Measurements from ENCODE around the gene MEA1. TPM values are rescaled to one million over a fixed set of nuclear protein-coding genes. Genes with fewer than 3 reads are reported as not detected.

The MEA1 gene
- total and polyA plus RNA-seq, 10 of the 15 experiments (the other 5 are each of a cell fraction or from before 2014, with no cell fraction given): 59.1 to 148 (median 96.4) TPM

DNA sequence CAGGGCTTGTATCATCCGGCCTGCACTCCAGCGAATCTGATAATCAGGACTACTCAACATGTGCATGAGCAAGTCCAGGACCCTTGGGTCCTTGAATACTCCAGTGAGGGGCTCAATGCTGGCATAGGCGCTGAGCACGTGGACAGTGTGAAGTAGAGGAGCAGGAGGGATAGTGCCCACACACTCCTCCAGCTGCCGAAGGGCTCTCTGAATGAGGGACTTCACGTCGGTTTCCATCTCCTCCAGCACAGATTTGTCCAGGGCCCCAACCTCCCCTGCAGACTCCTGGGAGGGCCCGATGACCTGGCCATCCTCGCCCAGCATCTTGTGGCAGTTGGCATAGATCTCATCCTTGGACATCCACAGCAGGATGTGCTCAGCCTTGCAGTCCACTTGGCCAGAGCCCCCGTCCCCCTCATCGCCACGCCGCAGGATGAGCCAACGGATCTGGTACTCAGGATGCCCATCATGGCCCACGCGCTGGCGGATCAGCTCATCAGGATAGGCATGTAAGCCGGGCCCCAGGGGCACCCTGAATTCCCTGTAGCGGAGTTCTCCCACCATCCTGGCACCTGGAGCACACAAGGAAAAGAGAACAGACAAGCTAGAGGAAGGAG, 38.6 kb upstream of the MEA1 start:
- 94% methylated on average over 19 of the region's 19 CpGs for WGBS (ENCODE audit: insufficient coverage, insufficient replicate concordance, low lambda C conversion rate, missing lambda C conversion rate)
- TF ChIP-seq, protein P1, sequence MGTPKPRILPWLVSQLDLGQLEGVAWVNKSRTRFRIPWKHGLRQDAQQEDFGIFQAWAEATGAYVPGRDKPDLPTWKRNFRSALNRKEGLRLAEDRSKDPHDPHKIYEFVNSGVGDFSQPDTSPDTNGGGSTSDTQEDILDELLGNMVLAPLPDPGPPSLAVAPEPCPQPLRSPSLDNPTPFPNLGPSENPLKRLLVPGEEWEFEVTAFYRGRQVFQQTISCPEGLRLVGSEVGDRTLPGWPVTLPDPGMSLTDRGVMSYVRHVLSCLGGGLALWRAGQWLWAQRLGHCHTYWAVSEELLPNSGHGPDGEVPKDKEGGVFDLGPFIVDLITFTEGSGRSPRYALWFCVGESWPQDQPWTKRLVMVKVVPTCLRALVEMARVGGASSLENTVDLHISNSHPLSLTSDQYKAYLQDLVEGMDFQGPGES (IDR thresholded peaks at IDR 0.05): no peak
- TF ChIP-seq SIX5 (IDR thresholded peaks at IDR 0.05; ENCODE audit: low read depth, low read length, severe bottlenecking) (no peak), CREB1 (IDR thresholded peaks at IDR 0.05; ENCODE audit: low read depth) (no peak), SREBF1 (IDR thresholded peaks at IDR 0.05; ENCODE audit: low read length) (no peak), BHLHE40 (IDR thresholded peaks at IDR 0.05; ENCODE audit: borderline replicate concordance in 1 of 2, low read depth in 2 of 2, low read length in 1 of 2) (no peak), SMAD1 (IDR thresholded peaks at IDR 0.05; ENCODE audit: low read depth, partially characterized antibody) (no peak), JUNB (IDR thresholded peaks at IDR 0.05) (no peak), ZNF384 (IDR thresholded peaks at IDR 0.05; ENCODE audit: borderline replicate concordance, low read depth, low read length) (no peak), PAX5 (IDR thresholded peaks at IDR 0.05; ENCODE audit: borderline replicate concordance, low read depth, low read length) (no peak), WRNIP1 (IDR thresholded peaks at IDR 0.05; ENCODE audit: borderline replicate concordance, low read depth, low read length) (no peak), MXI1 (IDR thresholded peaks at IDR 0.05; ENCODE audit: low read depth, low read length) (no peak), TAF1 (IDR thresholded peaks at IDR 0.05; ENCODE audit: borderline replicate concordance, low read depth, low read length) (no peak), ZNF622 (IDR thresholded peaks at IDR 0.05) (no peak), NFXL1 (IDR thresholded peaks at IDR 0.05; ENCODE audit: borderline replicate concordance) (no peak)
- TF ChIP-seq, protein P2, sequence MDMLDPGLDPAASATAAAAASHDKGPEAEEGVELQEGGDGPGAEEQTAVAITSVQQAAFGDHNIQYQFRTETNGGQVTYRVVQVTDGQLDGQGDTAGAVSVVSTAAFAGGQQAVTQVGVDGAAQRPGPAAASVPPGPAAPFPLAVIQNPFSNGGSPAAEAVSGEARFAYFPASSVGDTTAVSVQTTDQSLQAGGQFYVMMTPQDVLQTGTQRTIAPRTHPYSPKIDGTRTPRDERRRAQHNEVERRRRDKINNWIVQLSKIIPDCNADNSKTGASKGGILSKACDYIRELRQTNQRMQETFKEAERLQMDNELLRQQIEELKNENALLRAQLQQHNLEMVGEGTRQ (IDR thresholded peaks at IDR 0.05; ENCODE audit: borderline replicate concordance, low read depth, low read length): no peak
- TF ChIP-seq, protein P3, sequence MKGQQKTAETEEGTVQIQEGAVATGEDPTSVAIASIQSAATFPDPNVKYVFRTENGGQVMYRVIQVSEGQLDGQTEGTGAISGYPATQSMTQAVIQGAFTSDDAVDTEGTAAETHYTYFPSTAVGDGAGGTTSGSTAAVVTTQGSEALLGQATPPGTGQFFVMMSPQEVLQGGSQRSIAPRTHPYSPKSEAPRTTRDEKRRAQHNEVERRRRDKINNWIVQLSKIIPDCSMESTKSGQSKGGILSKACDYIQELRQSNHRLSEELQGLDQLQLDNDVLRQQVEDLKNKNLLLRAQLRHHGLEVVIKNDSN (IDR thresholded peaks at IDR 0.05; ENCODE audit: borderline replicate concordance, extremely low read length, insufficient read depth, low read depth, low read length): no peak
- TF ChIP-seq, protein P4, sequence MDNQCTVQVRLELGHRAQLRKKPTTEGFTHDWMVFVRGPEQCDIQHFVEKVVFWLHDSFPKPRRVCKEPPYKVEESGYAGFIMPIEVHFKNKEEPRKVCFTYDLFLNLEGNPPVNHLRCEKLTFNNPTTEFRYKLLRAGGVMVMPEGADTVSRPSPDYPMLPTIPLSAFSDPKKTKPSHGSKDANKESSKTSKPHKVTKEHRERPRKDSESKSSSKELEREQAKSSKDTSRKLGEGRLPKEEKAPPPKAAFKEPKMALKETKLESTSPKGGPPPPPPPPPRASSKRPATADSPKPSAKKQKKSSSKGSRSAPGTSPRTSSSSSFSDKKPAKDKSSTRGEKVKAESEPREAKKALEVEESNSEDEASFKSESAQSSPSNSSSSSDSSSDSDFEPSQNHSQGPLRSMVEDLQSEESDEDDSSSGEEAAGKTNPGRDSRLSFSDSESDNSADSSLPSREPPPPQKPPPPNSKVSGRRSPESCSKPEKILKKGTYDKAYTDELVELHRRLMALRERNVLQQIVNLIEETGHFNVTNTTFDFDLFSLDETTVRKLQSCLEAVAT (IDR thresholded peaks at IDR 0.05): no peak
- no peaks in the 10 kb centered on the region for H4K20me1 ChIP-seq (ENCODE audit: control insufficient read depth, insufficient read depth)
- peak overlapping the region; percentile 93 for H3K4me2 ChIP-seq (ENCODE audit: control insufficient read depth, insufficient read depth)
- CTCF ChIA-PET: no interaction called here
- in situ Hi-C loops (cut with MboI): no loop called here
- POLR2A ChIA-PET: no interaction called here
- H3K9ac ChIP-seq (ENCODE audit: control insufficient read depth, insufficient read depth, low read length): peak overlapping the region; percentile 98; the same call in 1 of the 2 replicates
- ATAC-seq (no peak), FAIRE-seq (no peak), DNase-seq (ENCODE audit: low read depth, low spot score) (no peak)
- peaks cover 14% of the 10 kb centered on the region for H3K4me1 ChIP-seq (ENCODE audit: control insufficient read depth, insufficient read depth, low read length)
- H3K36me3 ChIP-seq (ENCODE audit: control insufficient read depth in 2 of 2, insufficient read depth in 2 of 2, low read length in 1 of 2): peaks cover 9 to 23% of the 10 kb centered on the region in 2 experiments
- BruUV-seq (replicated peaks): no TSS peak
- SMC1A ChIA-PET (ENCODE audit: uncharacterized antibody, unreplicated experiment): interaction anchor here (0.6 to 1.3 kb wide), 3 partner anchors 46 to 122 kb away, joined by 3 to 4 read pairs (median 3); no protein-coding TSS in a partner anchor
- H3K79me2 ChIP-seq (ENCODE audit: control insufficient read depth, insufficient read depth, low read length): peaks cover 21% of the 10 kb centered on the region
- H3K4me3 ChIP-seq: peak overlapping the region; percentile 91
- no peak overlapping the region for H2AFZ ChIP-seq (ENCODE audit: control insufficient read depth, low read depth, low read length)
- H3K27ac ChIP-seq (ENCODE audit: control insufficient read depth, insufficient read depth): peak overlapping the region; percentile 93
- no peaks in the 10 kb centered on the region for H3K9me3 ChIP-seq (replicated peaks; ENCODE audit: control insufficient read depth, insufficient read depth, low read length)
- no peaks in the 10 kb centered on the region for H3K27me3 ChIP-seq (replicated peaks in 1 of 2; ENCODE audit: control insufficient read depth in 2 of 2, insufficient read depth in 2 of 2, low read length in 1 of 2)
- RAD21 ChIA-PET (ENCODE audit: unreplicated experiment): no interaction called here
- intact Hi-C loops (cut with micrococcal nuclease; ENCODE audit: unreplicated experiment): no loop called here
